GM19351 (cell line): Measurements from ENCODE around the gene FAM149A.

Experiments
- ATAC-seq: cut with Tn5 transposase; IDR thresholded peaks from one replicate; pipeline ENCODE4 v1.9.1; 2021; ENCODE audit warnings: mild to moderate bottlenecking, moderate library complexity; ENCODE audit not compliant: unreplicated experiment

FAM149A gene

DNA sequence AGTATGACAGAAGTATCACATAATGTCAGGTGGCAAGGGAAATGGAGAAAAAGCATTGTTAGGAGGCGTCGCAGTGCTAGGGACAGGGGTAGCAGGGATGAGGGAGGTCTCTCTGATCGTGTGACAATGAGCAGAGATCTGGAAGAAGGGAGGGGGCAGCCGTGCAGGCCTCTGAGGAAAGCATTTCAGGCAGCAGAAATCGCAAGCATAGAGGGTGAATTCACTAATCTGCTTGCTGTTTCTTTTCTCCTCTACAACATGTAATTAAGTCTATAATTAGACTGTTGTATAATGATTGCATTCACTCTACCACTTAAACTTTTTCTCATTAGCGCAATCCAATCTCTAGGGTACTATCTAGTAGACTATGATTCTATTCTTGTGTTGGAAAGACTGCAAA is 96.0 kb downstream of the FAM149A start:
- no peak for ATAC-seq

DNA sequence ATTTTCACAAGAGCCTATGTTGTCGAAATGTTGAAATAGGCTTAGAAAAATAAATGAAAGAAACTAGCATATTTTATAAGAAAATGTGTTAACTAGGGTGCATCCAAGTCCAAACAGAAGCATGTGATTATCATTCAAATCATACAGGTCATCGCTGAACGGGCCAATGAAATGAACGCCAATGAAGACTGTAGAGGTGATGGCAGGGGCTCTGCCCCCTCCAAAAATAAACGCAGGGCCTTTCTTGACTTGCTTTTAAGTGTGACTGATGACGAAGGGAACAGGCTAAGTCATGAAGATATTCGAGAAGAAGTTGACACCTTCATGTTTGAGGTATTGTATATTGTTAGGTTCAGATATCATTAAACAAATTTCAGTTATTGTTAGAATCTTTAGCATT is 96.5 kb downstream of the FAM149A start:
- no peak for ATAC-seq

DNA sequence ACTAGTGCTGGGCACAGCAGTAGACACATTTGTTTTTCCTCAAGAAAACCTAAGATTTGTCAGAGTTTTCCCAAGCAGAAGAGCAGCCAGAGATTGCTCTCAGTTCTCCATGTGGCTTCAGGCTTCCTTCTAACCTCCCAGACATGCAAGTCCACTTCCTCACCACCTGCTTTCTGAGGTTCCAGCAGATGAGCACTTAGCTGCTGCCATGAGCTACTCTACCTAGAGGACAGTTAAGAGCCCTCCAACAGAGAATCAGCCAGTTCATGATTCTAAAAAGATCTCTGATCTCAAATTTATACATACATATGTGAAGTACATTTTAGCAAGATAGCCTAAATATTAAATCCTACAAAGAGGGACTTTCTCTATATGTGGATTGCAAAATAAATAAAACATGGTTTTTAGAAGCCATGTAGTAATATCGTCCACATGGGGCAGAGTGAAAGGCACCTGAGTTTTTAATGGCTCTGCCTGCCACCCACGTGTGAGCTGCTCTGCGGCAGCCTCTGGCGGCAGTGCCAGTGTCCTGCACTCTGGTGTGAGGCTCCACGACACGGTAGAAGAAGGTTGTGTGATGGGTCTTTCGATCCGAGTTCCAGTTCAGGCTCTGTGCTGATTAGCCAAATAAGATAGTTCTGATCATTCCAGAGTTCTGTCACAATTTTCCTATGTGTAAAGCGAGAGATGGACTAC is 97.2 kb downstream of the FAM149A start:
- peak; percentile 100 for ATAC-seq

DNA sequence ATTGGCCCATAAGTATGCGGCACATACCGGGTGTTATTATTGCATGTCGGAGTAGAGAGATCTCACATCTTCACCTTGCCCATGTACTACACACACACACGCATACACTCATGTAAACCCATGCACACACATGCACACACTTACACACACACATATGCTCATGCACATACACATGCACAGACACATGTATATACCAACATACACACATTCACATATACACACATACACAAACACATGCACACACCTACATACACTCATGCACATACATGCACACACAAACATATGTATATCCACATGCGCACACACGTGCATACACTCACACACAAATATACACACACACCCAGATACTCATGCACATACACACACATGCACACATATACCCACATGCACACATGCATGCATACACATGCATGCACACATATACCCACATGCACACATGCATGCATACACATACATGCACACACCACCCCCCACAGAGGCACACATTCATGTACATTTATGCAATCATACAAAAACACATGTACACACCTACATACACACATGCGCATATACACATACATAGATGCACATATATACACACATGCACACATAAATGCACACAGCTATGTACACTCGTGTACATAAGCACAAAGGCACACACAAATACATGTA is 98.1 kb downstream of the FAM149A start:
- ATAC-seq: no peak

DNA sequence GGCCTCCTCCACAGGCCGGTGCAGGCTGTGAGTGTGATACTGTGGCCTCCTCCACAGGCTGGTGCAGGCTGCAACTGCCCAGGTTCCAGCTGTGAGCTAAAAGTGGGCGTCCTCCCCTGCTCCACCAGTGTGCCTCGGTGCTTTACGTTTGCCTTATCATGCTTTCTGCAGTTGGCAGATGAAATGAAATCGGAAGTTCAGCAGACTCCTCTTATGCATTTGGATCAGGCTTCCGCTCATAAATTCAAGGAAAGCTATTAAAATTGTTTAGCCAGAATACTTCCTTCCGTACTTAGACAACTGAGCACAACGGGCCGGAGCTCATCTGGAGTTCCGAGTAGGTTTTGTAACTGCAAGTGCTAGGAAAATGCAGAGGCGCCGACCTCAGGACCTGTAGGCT is 98.9 kb downstream of the FAM149A start:
- ATAC-seq: no peak

DNA sequence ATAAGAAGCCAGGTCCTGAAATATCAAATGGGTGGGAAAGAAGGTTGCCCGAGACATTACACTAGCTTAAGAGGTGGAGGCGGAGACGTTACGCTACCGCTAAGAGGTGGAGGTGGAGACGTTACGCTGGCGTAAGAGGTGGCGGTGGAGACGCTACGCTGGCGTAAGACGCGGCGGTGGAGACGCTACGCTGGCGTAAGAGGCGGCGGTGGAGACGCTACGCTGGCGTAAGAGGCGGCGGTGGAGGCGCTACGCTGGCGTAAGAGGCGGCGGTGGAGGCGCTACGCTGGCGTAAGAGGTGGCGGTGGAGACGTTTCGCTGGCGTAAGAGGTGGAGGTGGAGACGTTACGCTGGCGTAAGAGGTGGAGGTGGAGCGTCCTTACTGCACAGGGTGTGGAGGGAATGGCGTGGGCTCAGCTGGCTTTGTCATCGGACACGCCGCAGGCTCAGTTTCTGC is 99.6 kb downstream of the FAM149A start:
- no peak for ATAC-seq

DNA sequence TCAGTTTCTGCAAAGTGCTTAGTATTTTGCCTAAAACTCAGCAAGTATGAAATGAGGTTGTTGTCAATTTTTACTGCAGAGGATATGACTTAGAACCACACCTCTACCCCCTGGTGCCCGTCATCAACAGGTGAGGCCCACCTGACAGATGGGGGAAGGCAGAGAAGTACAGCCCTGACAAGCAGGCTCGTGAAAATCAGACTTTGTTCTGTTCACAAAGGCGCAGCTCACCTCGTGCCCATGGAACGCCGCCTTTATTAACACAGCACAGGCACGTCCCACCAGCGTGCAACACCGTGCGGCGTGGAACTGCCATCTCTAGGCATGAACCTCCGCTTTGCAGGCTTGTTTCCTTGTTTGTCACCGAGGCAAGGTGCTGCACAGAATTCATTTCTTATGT is 100.2 kb downstream of the FAM149A start:
- no peak for ATAC-seq

DNA sequence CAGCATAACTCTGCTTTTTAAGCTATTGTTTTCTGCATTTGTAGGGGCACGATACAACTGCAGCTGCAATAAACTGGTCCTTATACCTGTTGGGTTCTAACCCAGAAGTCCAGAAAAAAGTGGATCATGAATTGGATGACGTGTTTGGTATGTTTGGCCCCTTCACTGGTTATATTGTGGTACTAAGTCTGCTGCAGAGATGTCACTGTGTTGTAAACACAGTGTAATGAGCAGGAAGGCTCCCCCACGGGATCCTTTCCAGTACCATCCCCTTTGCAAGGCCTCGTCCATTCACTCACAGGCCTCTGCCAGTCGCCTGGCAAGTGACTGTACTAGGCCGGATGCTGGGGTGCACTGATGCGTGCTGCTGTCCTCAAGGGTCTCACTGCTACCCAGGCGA is 100.7 kb downstream of the FAM149A start:
- ATAC-seq: no peak

DNA sequence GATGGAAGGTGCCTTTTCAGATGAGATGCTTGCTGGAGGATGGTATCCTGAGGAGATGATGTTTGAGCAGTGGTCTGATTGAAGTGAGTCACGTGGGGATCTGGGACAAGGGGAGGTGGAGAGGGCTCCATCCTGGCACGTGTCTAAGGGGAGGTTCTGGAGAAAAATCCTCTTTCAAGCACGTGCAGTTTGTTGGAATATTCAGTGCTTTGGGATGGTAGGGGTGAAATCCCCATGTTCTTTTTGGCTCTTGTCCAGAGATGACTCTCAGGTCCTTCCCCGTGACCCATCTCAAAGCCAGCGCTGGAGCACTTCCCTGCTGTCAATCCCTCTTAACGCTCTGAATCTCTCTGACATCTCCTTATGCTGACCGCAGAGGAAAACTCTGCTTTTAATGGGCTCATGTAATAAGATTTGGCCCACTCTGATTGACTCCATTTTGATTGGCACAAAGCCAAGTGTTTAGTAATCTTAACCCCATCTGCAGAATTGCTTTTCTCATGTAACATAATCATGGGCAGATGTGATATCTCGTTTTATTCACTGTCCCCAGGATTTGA is 112.0 kb downstream of the FAM149A start:
- ATAC-seq: no peak

DNA sequence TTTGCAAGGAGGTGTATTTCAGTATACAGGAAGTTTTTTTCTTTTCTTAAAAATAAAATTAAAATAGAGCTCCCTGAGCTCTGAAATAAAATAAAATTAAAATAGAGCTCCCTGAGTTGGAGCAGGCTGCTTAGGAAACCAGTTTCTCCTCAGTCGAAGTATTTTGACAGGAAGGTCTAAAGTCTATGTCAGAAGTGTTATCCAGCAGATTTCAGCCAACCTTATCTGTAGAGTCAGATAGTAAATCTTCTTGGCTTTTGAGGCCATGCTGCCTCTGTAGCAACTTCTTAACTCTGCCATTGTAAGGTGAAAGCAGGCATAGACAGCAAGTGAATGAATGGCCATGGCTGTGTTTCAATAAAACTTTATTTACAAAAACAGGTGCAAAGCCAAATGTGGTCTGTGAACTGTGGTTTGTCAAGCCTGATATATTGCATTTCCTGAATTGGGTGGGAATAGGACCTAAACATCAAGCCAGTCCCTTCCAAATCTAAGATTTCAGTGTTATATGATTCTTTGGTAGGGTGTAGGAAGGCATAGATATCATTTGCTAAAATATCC is 113.3 kb downstream of the FAM149A start:
- ATAC-seq: no peak

DNA sequence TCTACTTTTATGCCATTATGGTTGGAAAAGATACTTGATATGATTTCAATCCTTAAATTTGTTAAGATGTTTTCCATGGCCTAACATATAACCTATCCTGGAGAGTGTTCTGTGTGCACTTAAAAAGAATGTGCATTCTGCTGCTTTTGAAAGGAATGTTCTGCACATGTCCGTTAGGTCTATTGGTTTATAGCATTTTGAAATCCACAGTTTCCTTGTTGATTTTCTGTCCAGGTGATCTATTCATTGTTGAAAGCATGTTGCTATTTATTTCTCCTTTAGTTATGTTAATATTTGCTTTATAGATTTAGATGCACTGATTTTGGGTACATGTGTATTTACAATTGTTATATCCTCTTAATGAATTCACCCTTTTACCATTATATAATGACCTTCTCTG is 117.1 kb downstream of the FAM149A start:
- no peak for ATAC-seq
